Measurements from ENCODE around the gene LIMCH1. TPM values are rescaled to one million over a fixed set of nuclear protein-coding genes. Genes with fewer than 3 reads are reported as not detected.

Gene LIMCH1
- total RNA-seq, 1 experiment from 2014 or later = 3.3 TPM

DNA sequence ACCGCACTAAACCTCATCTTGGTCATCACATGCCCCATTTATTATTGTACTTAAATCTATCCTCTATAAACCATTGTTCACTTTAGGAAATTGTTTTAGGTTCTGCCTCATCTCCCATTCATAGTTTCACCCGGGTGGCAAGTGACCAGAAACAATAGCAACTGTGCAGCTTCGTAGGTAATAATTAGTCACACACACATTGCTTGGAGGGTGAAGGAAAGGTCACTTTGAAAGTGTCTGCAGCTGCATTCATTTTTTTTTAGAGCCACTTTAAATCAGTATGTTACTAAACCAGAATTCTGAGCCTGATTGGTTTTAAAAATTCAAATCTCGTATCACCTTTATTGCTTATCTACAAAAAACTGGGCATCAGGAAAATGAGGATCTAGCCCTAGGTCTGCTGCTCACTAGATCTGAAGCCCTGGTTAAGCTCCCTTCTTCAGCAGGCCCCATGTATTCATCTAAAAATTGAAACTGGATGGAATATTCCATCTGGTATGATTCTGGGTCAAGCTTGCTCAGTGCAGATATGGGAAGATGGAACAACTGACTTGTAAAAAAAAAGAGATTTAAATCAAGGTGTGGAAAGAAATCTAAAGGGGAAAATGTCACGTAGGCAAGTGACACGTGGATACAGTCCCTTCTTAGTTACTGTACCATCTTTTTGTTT is 62.4 kb downstream of the LIMCH1 start:
- Histone ChIP-seq H2BK12ac (ENCODE audit: insufficient read length, low read depth, low read length) (no peak overlapping the region), H2BK5ac (ENCODE audit: insufficient read length, low read length) (no peak overlapping the region), H4K8ac (replicated peaks; ENCODE audit: insufficient read length, low read depth, low read length) (no peak overlapping the region), H3K27ac (ENCODE audit: insufficient read length, low read depth, low read length) (no peak overlapping the region), H2AK5ac (ENCODE audit: insufficient read length, low read length) (no peak overlapping the region), H3K79me2 (ENCODE audit: insufficient read depth, low read length) (no peaks in the 10 kb centered on the region), H3K14ac (ENCODE audit: insufficient read depth, low read length) (no peak overlapping the region), H2BK20ac (ENCODE audit: low read depth, low read length, poor library complexity, severe bottlenecking) (no peak overlapping the region), H3K9me3 (ENCODE audit: control insufficient read depth, low read depth, low read length) (no peaks in the 10 kb centered on the region), H4K91ac (ENCODE audit: insufficient read length, low read depth, low read length) (no peak overlapping the region), H3K4me2 (ENCODE audit: insufficient read depth, insufficient read length, low read length) (no peak overlapping the region), H3K27me3 (ENCODE audit: insufficient read depth, low read length) (no peaks in the 10 kb centered on the region), H3K18ac (ENCODE audit: insufficient read length, low read depth, low read length) (no peak overlapping the region), H3K23ac (ENCODE audit: insufficient read length, low read depth, low read length) (no peak overlapping the region), H3K79me1 (ENCODE audit: insufficient read depth, low read depth, low read length, poor library complexity, severe bottlenecking) (no peaks in the 10 kb centered on the region), H2AFZ (ENCODE audit: low read length) (no peak overlapping the region), H4K20me1 (ENCODE audit: control insufficient read depth, insufficient read depth, insufficient read length) (no peaks in the 10 kb centered on the region), H3T11ph (ENCODE audit: low read length) (no peak overlapping the region), H2BK120ac (ENCODE audit: low read depth, low read length, poor library complexity, severe bottlenecking) (no peak overlapping the region), H3K56ac (ENCODE audit: insufficient read length, low read depth, low read length) (no peak overlapping the region), H2BK15ac (ENCODE audit: low read depth, low read length) (no peak overlapping the region), H3K9ac (ENCODE audit: extremely low read depth, insufficient read length, low read length) (no peak overlapping the region), H3K4ac (ENCODE audit: low read depth, low read length) (no peak overlapping the region), H3K4me1 (ENCODE audit: insufficient read depth, low read length) (no peaks in the 10 kb centered on the region), H4K5ac (ENCODE audit: insufficient read length, low read depth, low read length) (no peak overlapping the region), H3K23me2 (ENCODE audit: insufficient read length, low read depth, low read length, poor library complexity, severe bottlenecking) (no peaks in the 10 kb centered on the region)
- Mint-ChIP-seq H3K4me3 (no peak overlapping the region), H3K27me3 (ENCODE audit: low read depth) (peaks cover 2% of the 10 kb centered on the region), H3K9me3 (no peaks in the 10 kb centered on the region), H3K36me3 (ENCODE audit: insufficient read depth in 1 of 3, low read depth in 3 of 3) (no peaks in the 10 kb centered on the region), H3K4me1 (peaks cover 6 to 7% of the 10 kb centered on the region in 2 experiments), H3K27ac (no peak overlapping the region)
- WGBS (ENCODE audit: extremely low coverage, insufficient read length, low lambda C conversion rate) = no CpG with 5 or more reads among the region's 6 CpGs
- TF ChIP-seq, protein P1, sequence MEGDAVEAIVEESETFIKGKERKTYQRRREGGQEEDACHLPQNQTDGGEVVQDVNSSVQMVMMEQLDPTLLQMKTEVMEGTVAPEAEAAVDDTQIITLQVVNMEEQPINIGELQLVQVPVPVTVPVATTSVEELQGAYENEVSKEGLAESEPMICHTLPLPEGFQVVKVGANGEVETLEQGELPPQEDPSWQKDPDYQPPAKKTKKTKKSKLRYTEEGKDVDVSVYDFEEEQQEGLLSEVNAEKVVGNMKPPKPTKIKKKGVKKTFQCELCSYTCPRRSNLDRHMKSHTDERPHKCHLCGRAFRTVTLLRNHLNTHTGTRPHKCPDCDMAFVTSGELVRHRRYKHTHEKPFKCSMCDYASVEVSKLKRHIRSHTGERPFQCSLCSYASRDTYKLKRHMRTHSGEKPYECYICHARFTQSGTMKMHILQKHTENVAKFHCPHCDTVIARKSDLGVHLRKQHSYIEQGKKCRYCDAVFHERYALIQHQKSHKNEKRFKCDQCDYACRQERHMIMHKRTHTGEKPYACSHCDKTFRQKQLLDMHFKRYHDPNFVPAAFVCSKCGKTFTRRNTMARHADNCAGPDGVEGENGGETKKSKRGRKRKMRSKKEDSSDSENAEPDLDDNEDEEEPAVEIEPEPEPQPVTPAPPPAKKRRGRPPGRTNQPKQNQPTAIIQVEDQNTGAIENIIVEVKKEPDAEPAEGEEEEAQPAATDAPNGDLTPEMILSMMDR (conservative IDR thresholded peaks at IDR 0.05) = no peak
- DNase-seq = no peak
